A673 (cell line): ENCODE results near the gene KIF9.

Source experiments
- EZH2 ChIP-seq: fragments of 200-600 bp; sonication (generic); IDR thresholded peaks from 2 replicates; pipeline ENCODE4 v1.6.1; 2017; ENCODE audit warnings: borderline replicate concordance, low read depth, mild to moderate bottlenecking, mixed read lengths, antibody characterized with exemption, low read length; ENCODE audit not compliant: poor library complexity, severe bottlenecking
- TF ChIP-seq, protein P1 (sequence below): fragments of 300-800, 200-600 bp; sonication (generic); conservative IDR thresholded peaks from 2 replicates; pipeline ENCODE4 v1.5.1; 2017; ENCODE audit warnings: low read depth, mild to moderate bottlenecking, antibody characterized with exemption, low read length, moderate library complexity, mixed read lengths

DNA sequence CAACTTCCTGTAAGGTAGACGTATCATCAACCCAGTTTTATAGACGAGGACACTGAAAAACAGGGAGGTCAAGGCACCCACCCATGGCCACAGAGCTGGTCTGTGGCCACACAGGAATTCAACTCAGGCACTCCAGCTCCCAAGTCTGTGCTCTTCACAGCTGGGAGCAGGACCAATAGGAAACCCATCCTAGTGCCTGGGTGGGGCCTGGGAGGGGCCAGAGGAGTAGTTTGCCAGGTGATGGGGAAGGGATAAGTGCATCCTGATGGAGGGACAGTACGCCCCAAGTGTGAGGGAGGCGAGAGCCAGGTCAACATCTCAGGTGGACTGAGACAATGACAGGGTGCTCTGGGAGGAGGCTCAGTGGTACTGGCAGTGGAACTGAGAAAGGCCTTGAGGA, 22.0 kb downstream of the KIF9 start:
- TF ChIP-seq, protein P1, sequence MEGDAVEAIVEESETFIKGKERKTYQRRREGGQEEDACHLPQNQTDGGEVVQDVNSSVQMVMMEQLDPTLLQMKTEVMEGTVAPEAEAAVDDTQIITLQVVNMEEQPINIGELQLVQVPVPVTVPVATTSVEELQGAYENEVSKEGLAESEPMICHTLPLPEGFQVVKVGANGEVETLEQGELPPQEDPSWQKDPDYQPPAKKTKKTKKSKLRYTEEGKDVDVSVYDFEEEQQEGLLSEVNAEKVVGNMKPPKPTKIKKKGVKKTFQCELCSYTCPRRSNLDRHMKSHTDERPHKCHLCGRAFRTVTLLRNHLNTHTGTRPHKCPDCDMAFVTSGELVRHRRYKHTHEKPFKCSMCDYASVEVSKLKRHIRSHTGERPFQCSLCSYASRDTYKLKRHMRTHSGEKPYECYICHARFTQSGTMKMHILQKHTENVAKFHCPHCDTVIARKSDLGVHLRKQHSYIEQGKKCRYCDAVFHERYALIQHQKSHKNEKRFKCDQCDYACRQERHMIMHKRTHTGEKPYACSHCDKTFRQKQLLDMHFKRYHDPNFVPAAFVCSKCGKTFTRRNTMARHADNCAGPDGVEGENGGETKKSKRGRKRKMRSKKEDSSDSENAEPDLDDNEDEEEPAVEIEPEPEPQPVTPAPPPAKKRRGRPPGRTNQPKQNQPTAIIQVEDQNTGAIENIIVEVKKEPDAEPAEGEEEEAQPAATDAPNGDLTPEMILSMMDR = no peak
- no peak for TF ChIP-seq EZH2
